ENCODE measurements around the gene OPTC.

- no peak for TF ChIP-seq CTCF (IDR thresholded peaks at IDR 0.05)
- TF ChIP-seq POLR2A (IDR thresholded peaks at IDR 0.05), result no peak
Measured at GRCh38 chr1:203531063-203531462, 37.1 kb downstream of the OPTC start.

All from ovary (tissue), 3 donors.